CD8-positive, alpha-beta memory T cell (primary cell): Measurements from ENCODE around the gene GIMD1. TPM values are rescaled to one million over a fixed set of nuclear protein-coding genes. Genes with fewer than 3 reads are reported as not detected.
"Not testable (repeated sequence)": the region's sequence is repeated elsewhere in the genome, so short reads cannot be mapped to it uniquely, and the experiment has no call there.

ENCODE experiments used
- CTCF ChIA-PET: fragments of 350-600 bp; sonication (Branson Sonifier 250); formaldehyde crosslinking; loops from one replicate; lab custom pipeline; 2021; ENCODE audit warnings: antibody characterized with exemption; lab: Charles Lee
- POLR2A ChIA-PET: fragments of 350-600 bp; sonication (Branson Sonifier 250); formaldehyde crosslinking; loops from one replicate; lab custom pipeline; 2021; ENCODE audit warnings: antibody characterized with exemption; lab: Charles Lee
- DNase-seq, 5 donors: peaks; one replicate each; pipeline versions ENCODE4 v3.0.0 to v3.0.0-alpha.2; 2020 to 2022; ENCODE audit warnings: mixed read lengths in 1 of 5
- H3K27ac ChIP-seq: one replicate; pipeline ENCODE4 v1.7.0; 2013; ENCODE audit warnings: low read depth, mild to moderate bottlenecking, low read length, moderate library complexity
- H3K27me3 ChIP-seq: 2 replicates; pipeline ENCODE4 v1.7.0; 2013; ENCODE audit warnings: low read length, mild to moderate bottlenecking; ENCODE audit not compliant: insufficient read depth, poor library complexity, severe bottlenecking
- H3K36me3 ChIP-seq: 2 replicates; pipeline ENCODE4 v1.7.0; 2013; ENCODE audit warnings: mild to moderate bottlenecking, low read length, moderate library complexity; ENCODE audit not compliant: insufficient read depth
- H3K4me1 ChIP-seq: 2 replicates; pipeline ENCODE4 v1.7.0; 2013; ENCODE audit warnings: mild to moderate bottlenecking, low read length, moderate library complexity; ENCODE audit not compliant: insufficient read depth
- H3K4me3 ChIP-seq: 2 replicates; pipeline ENCODE4 v1.7.0; 2013; ENCODE audit warnings: mild to moderate bottlenecking, low read length
- H3K9me3 ChIP-seq: 2 replicates; pipeline ENCODE4 v1.7.0; 2013; ENCODE audit warnings: mild to moderate bottlenecking, low read length
- H3K27ac Mint-ChIP-seq, 8 donors: one replicate each; pipeline ENCODE4 v1.8.0; 2020 to 2021; ENCODE audit warnings: mixed read lengths in 8 of 8, mild to moderate bottlenecking in 6 of 8, inconsistent platforms in 3 of 8, moderate library complexity in 3 of 8
- H3K27me3 Mint-ChIP-seq, 2 donors: one replicate each; pipeline ENCODE4 v1.8.0; 2020 to 2021; ENCODE audit warnings: mixed read lengths in 2 of 2, mild to moderate bottlenecking in 1 of 2, moderate library complexity in 1 of 2
- H3K36me3 Mint-ChIP-seq, 3 donors: one replicate each; pipeline ENCODE4 v1.8.0; 2020 to 2021; ENCODE audit warnings: mixed read lengths in 3 of 3, inconsistent platforms in 1 of 3, mild to moderate bottlenecking in 1 of 3
- H3K4me1 Mint-ChIP-seq, 3 donors: one replicate each; pipeline ENCODE4 v1.8.0; 2020 to 2021; ENCODE audit warnings: mixed read lengths in 3 of 3, inconsistent platforms in 1 of 3, mild to moderate bottlenecking in 1 of 3
- H3K4me3 Mint-ChIP-seq, 7 donors: one replicate each; pipeline ENCODE4 v1.8.0; 2020 to 2021; ENCODE audit warnings: mixed read lengths in 7 of 7, mild to moderate bottlenecking in 6 of 7, moderate library complexity in 4 of 7, inconsistent platforms in 2 of 7
- H3K9me3 Mint-ChIP-seq, 5 donors: one replicate each; pipeline ENCODE4 v1.8.0; 2020 to 2022; ENCODE audit warnings: mixed read lengths in 5 of 5, mild to moderate bottlenecking in 3 of 5, moderate library complexity in 2 of 5, inconsistent platforms in 1 of 5
- polyA plus RNA-seq: library from polyadenylated mRNA; unstranded; fragments of 300-500 nt; fragmentation: Illumina TruSeq; gene quantifications from one replicate; pipeline ENCODE4 v1.2.3, GENCODE V29; 2021
- total RNA-seq, 2 experiments: library from RNA; stranded (reverse); gene quantifications; one replicate each; pipeline ENCODE4 v1.2.3, GENCODE V29; 2021

The GIMD1 gene
- total RNA-seq (not detected), polyA plus RNA-seq (not detected)

- Histone ChIP-seq H3K27ac (no peak within 1 kb of the TSS), H3K9me3 (no peaks in the 10 kb centered on the region), H3K4me3 (no peak within 1 kb of the TSS), H3K4me1 (no peaks in the 10 kb centered on the region), H3K27me3 (no peaks in the 10 kb centered on the region), H3K36me3 (no peaks in the 10 kb centered on the region)
- H3K36me3 Mint-ChIP-seq, result no peaks in the 10 kb centered on the region
- no peaks in the 10 kb centered on the region for H3K9me3 Mint-ChIP-seq
- no peak within 1 kb of the TSS for H3K4me3 Mint-ChIP-seq
- POLR2A ChIA-PET, result no interaction called here
- H3K27me3 Mint-ChIP-seq, result peaks cover 5 to 29% of the 10 kb centered on the region in 2 donors
- no peak for DNase-seq
- no peak within 1 kb of the TSS for H3K27ac Mint-ChIP-seq
- CTCF ChIA-PET, result no interaction called here
- peaks cover 0 to 1% (median 0%) of the 10 kb centered on the region in 3 donors for H3K4me1 Mint-ChIP-seq
Measured at GRCh38 chr4:106368678-106369077, at the start of gene GIMD1. TSS of gene GIMD1 (minus strand) at chr4:106368778. CDS start at chr4:106367435, 1,343 bp downstream.

GRCh38 chr4:106414366-106414765 lies 45.8 kb upstream of the GIMD1 start:
- H3K27me3 ChIP-seq, result no peaks in the 10 kb centered on the region
- DNase-seq, result no peak
- H3K9me3 Mint-ChIP-seq, result peaks cover 0 to 4% (median 0%) of the 10 kb centered on the region in 5 donors
- H3K36me3 Mint-ChIP-seq, result peaks cover 0 to 1% (median 0%) of the 10 kb centered on the region in 3 donors
- H3K9me3 ChIP-seq, result no peaks in the 10 kb centered on the region
- no peak overlapping the region for H3K27ac Mint-ChIP-seq
- H3K4me3 Mint-ChIP-seq, result no peak overlapping the region
- no peaks in the 10 kb centered on the region for H3K36me3 ChIP-seq
- peaks cover 0 to 2% of the 10 kb centered on the region in 2 donors for H3K27me3 Mint-ChIP-seq
- CTCF ChIA-PET, result no interaction called here
- H3K4me3 ChIP-seq, result no peak overlapping the region
- POLR2A ChIA-PET, result no interaction called here
- H3K4me1 Mint-ChIP-seq, result no peaks in the 10 kb centered on the region
- H3K27ac ChIP-seq, result no peak overlapping the region
- no peaks in the 10 kb centered on the region for H3K4me1 ChIP-seq

- H3K4me3 Mint-ChIP-seq, result no peak overlapping the region
- peaks cover 0 to 4% (median 2%) of the 10 kb centered on the region in 5 donors for H3K9me3 Mint-ChIP-seq
- H3K27me3 ChIP-seq, result no peaks in the 10 kb centered on the region
- no peak overlapping the region for H3K27ac Mint-ChIP-seq
- no peaks in the 10 kb centered on the region for H3K4me1 Mint-ChIP-seq
- H3K36me3 ChIP-seq, result no peaks in the 10 kb centered on the region
- peaks cover 0 to 1% (median 0%) of the 10 kb centered on the region in 3 donors for H3K36me3 Mint-ChIP-seq
- H3K9me3 ChIP-seq, result no peaks in the 10 kb centered on the region
- no peak overlapping the region for H3K27ac ChIP-seq
- ChIA-PET CTCF (no interaction called here), POLR2A (no interaction called here)
- H3K4me3 ChIP-seq, result no peak overlapping the region
- H3K4me1 ChIP-seq, result no peaks in the 10 kb centered on the region
- peaks cover 6 to 7% of the 10 kb centered on the region in 2 donors for H3K27me3 Mint-ChIP-seq
- DNase-seq, result no peak
Measured at GRCh38 chr4:106409901-106410889, 41.6 kb upstream of the GIMD1 start.

GRCh38 chr4:106408004-106408403 lies 39.4 kb upstream of the GIMD1 start:
- CTCF ChIA-PET, H3K9me3 Mint-ChIP-seq, H3K4me3 Mint-ChIP-seq, POLR2A ChIA-PET, H3K36me3 ChIP-seq, H3K27ac ChIP-seq, H3K27me3 Mint-ChIP-seq, H3K4me1 Mint-ChIP-seq, H3K4me3 ChIP-seq, DNase-seq, H3K36me3 Mint-ChIP-seq, H3K4me1 ChIP-seq, H3K27me3 ChIP-seq, H3K9me3 ChIP-seq, H3K27ac Mint-ChIP-seq: not testable (repeated sequence)

- Histone ChIP-seq H3K4me3 (no peak overlapping the region), H3K4me1 (no peaks in the 10 kb centered on the region), H3K27ac (no peak overlapping the region), H3K36me3 (no peaks in the 10 kb centered on the region), H3K27me3 (no peaks in the 10 kb centered on the region), H3K9me3 (peaks cover 4% of the 10 kb centered on the region)
- Mint-ChIP-seq H3K36me3 (no peaks in the 10 kb centered on the region), H3K4me3 (no peak overlapping the region), H3K4me1 (no peaks in the 10 kb centered on the region), H3K27me3 (peaks cover 0 to 2% of the 10 kb centered on the region in 2 donors), H3K9me3 (peaks cover 15 to 19% (median 17%) of the 10 kb centered on the region in 5 donors), H3K27ac (no peak overlapping the region)
- POLR2A ChIA-PET, result no interaction called here
- CTCF ChIA-PET, result no interaction called here
- DNase-seq, result no peak
Measured at GRCh38 chr4:106401157-106401556, 32.6 kb upstream of the GIMD1 start.

- POLR2A ChIA-PET, H3K36me3 ChIP-seq, H3K27ac ChIP-seq, H3K27ac Mint-ChIP-seq, H3K27me3 Mint-ChIP-seq, H3K4me1 Mint-ChIP-seq, H3K4me1 ChIP-seq, DNase-seq, H3K4me3 ChIP-seq, H3K27me3 ChIP-seq, H3K4me3 Mint-ChIP-seq, CTCF ChIA-PET, H3K9me3 ChIP-seq, H3K36me3 Mint-ChIP-seq: not testable (repeated sequence)
- peaks cover 27 to 37% (median 30%) of the 10 kb centered on the region in 5 donors for H3K9me3 Mint-ChIP-seq
Measured at GRCh38 chr4:106398898-106399297, 30.3 kb upstream of the GIMD1 start.

- Mint-ChIP-seq H3K36me3 (no peaks in the 10 kb centered on the region), H3K9me3 (peaks cover 26 to 41% (median 30%) of the 10 kb centered on the region in 5 donors), H3K4me1 (no peaks in the 10 kb centered on the region), H3K27me3 (peaks cover 0 to 6% of the 10 kb centered on the region in 2 donors), H3K27ac (no peak overlapping the region), H3K4me3 (no peak overlapping the region)
- POLR2A ChIA-PET, result no interaction called here
- Histone ChIP-seq H3K4me3 (no peak overlapping the region), H3K27ac (no peak overlapping the region), H3K27me3 (no peaks in the 10 kb centered on the region), H3K36me3 (no peaks in the 10 kb centered on the region), H3K4me1 (no peaks in the 10 kb centered on the region), H3K9me3 (peaks cover 7% of the 10 kb centered on the region)
- CTCF ChIA-PET, result no interaction called here
- no peak for DNase-seq
Measured at GRCh38 chr4:106395582-106395981, 27.0 kb upstream of the GIMD1 start.

GRCh38 chr4:106385853-106386393 lies 17.3 kb upstream of the GIMD1 start:
- POLR2A ChIA-PET, result no interaction called here

More at GRCh38 chr4:106385853-106386393, 17.3 kb upstream of the GIMD1 start:
- Histone ChIP-seq H3K27me3 (no peaks in the 10 kb centered on the region), H3K9me3 (no peaks in the 10 kb centered on the region), H3K4me1 (no peaks in the 10 kb centered on the region), H3K36me3 (no peaks in the 10 kb centered on the region), H3K27ac (no peak overlapping the region), H3K4me3 (no peak overlapping the region)
- Mint-ChIP-seq H3K9me3 (no peaks in the 10 kb centered on the region), H3K36me3 (no peaks in the 10 kb centered on the region), H3K27ac (no peak overlapping the region), H3K4me3 (no peak overlapping the region), H3K4me1 (no peaks in the 10 kb centered on the region), H3K27me3 (peaks cover 1 to 8% of the 10 kb centered on the region in 2 donors)
- CTCF ChIA-PET, result no interaction called here
- no peak for DNase-seq
